Naive thymus-derived CD4-positive, alpha-beta T cell (primary cell): ENCODE data around the gene LRRC56. TPM values are rescaled to one million over a fixed set of nuclear protein-coding genes. Genes with fewer than 3 reads are reported as not detected.

Experiments
- ATAC-seq: fragments of 150-1000 bp; cut with Tn5 transposase; 2 replicates; pipeline ENCODE4 v1.10.0; 2021; ENCODE audit warnings: mild to moderate bottlenecking, moderate library complexity
- CTCF ChIA-PET: fragments of 350-600 bp; sonication (Branson Sonifier 250); formaldehyde crosslinking; loops from one replicate; lab custom pipeline; 2021; ENCODE audit warnings: antibody characterized with exemption; lab: Charles Lee
- POLR2A ChIA-PET: fragments of 350-600 bp; sonication (Branson Sonifier 250); formaldehyde crosslinking; loops from one replicate; lab custom pipeline; 2021; ENCODE audit warnings: antibody characterized with exemption, inconsistent platforms; lab: Charles Lee
- DNase-seq, 9 donors: peaks; one replicate each; pipeline versions ENCODE4 v3.0.0 to v3.0.0-alpha.2; 2020 to 2022; ENCODE audit warnings: mixed read lengths in 1 of 9
- H3K27ac ChIP-seq: one replicate; pipeline ENCODE4 v1.7.0; 2013; ENCODE audit warnings: mild to moderate bottlenecking, low read depth, low read length, moderate library complexity
- H3K27me3 ChIP-seq, 2 donors: one replicate each; pipeline ENCODE4 v1.7.0; 2013; ENCODE audit warnings: low read length in 2 of 2, mild to moderate bottlenecking in 2 of 2, moderate library complexity in 2 of 2; ENCODE audit not compliant: control insufficient read depth in 2 of 2, insufficient read depth in 2 of 2
- H3K36me3 ChIP-seq, 3 experiments: 1 replicate in 2 of 3; 2 replicates in 1 of 3; pipeline ENCODE4 v1.7.0; 2013; ENCODE audit warnings: low read length in 3 of 3, mild to moderate bottlenecking in 3 of 3, moderate library complexity in 1 of 3; ENCODE audit not compliant: insufficient read depth in 3 of 3, control insufficient read depth in 2 of 3
- H3K4me1 ChIP-seq, 2 donors: one replicate each; pipeline ENCODE4 v1.7.0; 2013; ENCODE audit warnings: low read length in 2 of 2, mild to moderate bottlenecking in 2 of 2, moderate library complexity in 1 of 2; ENCODE audit not compliant: control insufficient read depth in 2 of 2, insufficient read depth in 2 of 2
- H3K4me3 ChIP-seq: 2 replicates; pipeline ENCODE4 v1.7.0; 2013; ENCODE audit warnings: mild to moderate bottlenecking, low read length
- H3K9me3 ChIP-seq, 3 experiments: 1 replicate in 2 of 3; 2 replicates in 1 of 3; pipeline ENCODE4 v1.7.0; 2013; ENCODE audit warnings: low read length in 3 of 3; ENCODE audit not compliant: control insufficient read depth in 2 of 3
- H3K27ac Mint-ChIP-seq, 9 donors: one replicate each; pipeline ENCODE4 v1.8.0; 2020 to 2022; ENCODE audit warnings: mixed read lengths in 9 of 9, mild to moderate bottlenecking in 8 of 9, moderate library complexity in 5 of 9, inconsistent platforms in 2 of 9
- H3K27me3 Mint-ChIP-seq, 5 donors: one replicate each; pipeline ENCODE4 v1.8.0; 2021 to 2022; ENCODE audit warnings: mixed read lengths in 5 of 5, mild to moderate bottlenecking in 1 of 5
- H3K36me3 Mint-ChIP-seq, 5 donors: one replicate each; pipeline ENCODE4 v1.8.0; 2020 to 2022; ENCODE audit warnings: mixed read lengths in 5 of 5, mild to moderate bottlenecking in 3 of 5, inconsistent platforms in 1 of 5
- H3K4me1 Mint-ChIP-seq, 7 donors: one replicate each; pipeline ENCODE4 v1.8.0; 2020 to 2022; ENCODE audit warnings: mixed read lengths in 7 of 7, mild to moderate bottlenecking in 3 of 7, inconsistent platforms in 1 of 7
- H3K4me3 Mint-ChIP-seq, 10 donors: one replicate each; pipeline ENCODE4 v1.8.0; 2020 to 2022; ENCODE audit warnings: mild to moderate bottlenecking in 10 of 10, mixed read lengths in 10 of 10, moderate library complexity in 6 of 10, inconsistent platforms in 2 of 10
- H3K9me3 Mint-ChIP-seq, 11 donors: one replicate each; pipeline ENCODE4 v1.8.0; 2020 to 2022; ENCODE audit warnings: mixed read lengths in 11 of 11, mild to moderate bottlenecking in 4 of 11, inconsistent platforms in 1 of 11, moderate library complexity in 1 of 11
- intact Hi-C, 2 donors: fragments of 100-400 bp; cut with micrococcal nuclease; formaldehyde crosslinking; loops; one replicate each; pipeline ENCODE4 v1.15.1; 2023
- polyA plus RNA-seq, 2 donors: library from polyadenylated mRNA; unstranded; fragments of 300-500 nt; fragmentation: Illumina TruSeq; gene quantifications; one replicate each; pipeline ENCODE4 v1.2.3, GENCODE V29; 2021
- total RNA-seq, 6 experiments: library from RNA in 5 of 6; stranded (reverse) in 5 of 6; gene quantifications; 1 replicate in 5 of 6; 2 replicates in 1 of 6; pipeline ENCODE4 v1.2.3 and lab custom pipeline; 2021 to 2026

Gene LRRC56
- total and polyA plus RNA-seq, 7 experiments from 2014 or later = 0.35 to 5.1 (median 3.1) TPM

- no peaks in the 10 kb centered on the region for H3K36me3 Mint-ChIP-seq
- H3K27ac Mint-ChIP-seq = peak overlapping the region in 1 of 9 donors; percentile 72
- no peaks in the 10 kb centered on the region for H3K36me3 ChIP-seq
- ChIA-PET POLR2A (interaction anchor here (0.9 to 1.0 kb wide), 2 partner anchors 19 to 38 kb away, joined by 3 to 4 read pairs; no protein-coding TSS in a partner anchor), CTCF (no interaction called here)
- peaks cover 0 to 10% (median 0%) of the 10 kb centered on the region in 7 donors for H3K4me1 Mint-ChIP-seq
- intact Hi-C loops = no loop called here
- no peak overlapping the region for H3K4me3 Mint-ChIP-seq
- H3K27ac ChIP-seq = no peak overlapping the region
- no peaks in the 10 kb centered on the region for H3K27me3 Mint-ChIP-seq
- no peaks in the 10 kb centered on the region for H3K27me3 ChIP-seq
- peaks cover 7 to 13% of the 10 kb centered on the region in 2 donors for H3K4me1 ChIP-seq
- ATAC-seq (no peak), DNase-seq (no peak)
- no peaks in the 10 kb centered on the region for H3K9me3 Mint-ChIP-seq
- no peak overlapping the region for H3K4me3 ChIP-seq
- H3K9me3 ChIP-seq = no peaks in the 10 kb centered on the region
These were observed 12.9 kb downstream of the LRRC56 start for GRCh38 chr11:550021-550745.

GRCh38 chr11:550746-551085, 13.4 kb downstream of the LRRC56 start:
- CTCF ChIA-PET = no interaction called here
- H3K27me3 ChIP-seq = no peaks in the 10 kb centered on the region

GRCh38 chr11:551131-551530, 13.8 kb downstream of the LRRC56 start:
- no peaks in the 10 kb centered on the region for H3K27me3 Mint-ChIP-seq
- no peak overlapping the region for H3K27ac Mint-ChIP-seq
- CTCF ChIA-PET = no interaction called here
- no peak for ATAC-seq
- no peaks in the 10 kb centered on the region for H3K36me3 ChIP-seq
- POLR2A ChIA-PET = interaction anchor here (0.9 to 9.5 kb wide), 6 partner anchors 9 to 173 kb away, joined by 3 to 68 read pairs (median 4); partner anchors contain the start of genes CDHR5, LMNTD2 and PHRF1
- DNase-seq = no peak
- no peak overlapping the region for H3K27ac ChIP-seq
- H3K9me3 Mint-ChIP-seq = no peaks in the 10 kb centered on the region
- H3K9me3 ChIP-seq = no peaks in the 10 kb centered on the region
- H3K4me3 ChIP-seq = no peak overlapping the region
- H3K27me3 ChIP-seq = no peaks in the 10 kb centered on the region
- H3K4me1 Mint-ChIP-seq = peaks cover 0 to 10% (median 0%) of the 10 kb centered on the region in 7 donors
- H3K36me3 Mint-ChIP-seq = no peaks in the 10 kb centered on the region
- intact Hi-C loops = no loop called here
- no peak overlapping the region for H3K4me3 Mint-ChIP-seq
- peaks cover 7 to 13% of the 10 kb centered on the region in 2 donors for H3K4me1 ChIP-seq

More at GRCh38 chr11:550746-551085, 13.4 kb downstream of the LRRC56 start:
- H3K4me3 ChIP-seq = no peak overlapping the region
- H3K4me1 ChIP-seq = peaks cover 7 to 13% of the 10 kb centered on the region in 2 donors
- no peaks in the 10 kb centered on the region for H3K9me3 ChIP-seq
- ATAC-seq (no peak), DNase-seq (no peak)
- intact Hi-C loops = no loop called here
- no peaks in the 10 kb centered on the region for H3K36me3 ChIP-seq
- Mint-ChIP-seq H3K27ac (no peak overlapping the region), H3K4me3 (no peak overlapping the region), H3K4me1 (peaks cover 0 to 10% (median 0%) of the 10 kb centered on the region in 7 donors), H3K27me3 (no peaks in the 10 kb centered on the region), H3K9me3 (no peaks in the 10 kb centered on the region), H3K36me3 (no peaks in the 10 kb centered on the region)
- POLR2A ChIA-PET = interaction anchor here (0.9 to 1.1 kb wide), 4 partner anchors 10 to 74 kb away, joined by 3 to 4 read pairs (median 4); partner anchors contain the start of genes CDHR5 and LMNTD2
- no peak overlapping the region for H3K27ac ChIP-seq

GRCh38 chr11:551596-551995, 14.3 kb downstream of the LRRC56 start:
- CTCF ChIA-PET = no interaction called here
- no peak for DNase-seq
- Histone ChIP-seq H3K36me3 (no peaks in the 10 kb centered on the region), H3K9me3 (no peaks in the 10 kb centered on the region), H3K27me3 (no peaks in the 10 kb centered on the region), H3K27ac (no peak overlapping the region), H3K4me1 (peaks cover 7 to 13% of the 10 kb centered on the region in 2 donors), H3K4me3 (no peak overlapping the region)
- peaks cover 0 to 4% (median 0%) of the 10 kb centered on the region in 5 donors for H3K27me3 Mint-ChIP-seq
- no peaks in the 10 kb centered on the region for H3K36me3 Mint-ChIP-seq
- H3K9me3 Mint-ChIP-seq = no peaks in the 10 kb centered on the region
- intact Hi-C loops = no loop called here
- H3K4me1 Mint-ChIP-seq = peaks cover 0 to 7% (median 0%) of the 10 kb centered on the region in 7 donors
- POLR2A ChIA-PET = interaction anchor here (0.7 to 9.5 kb wide), 5 partner anchors 9 to 173 kb away, joined by 3 to 68 read pairs (median 4); partner anchors contain the start of genes CDHR5, LMNTD2 and PHRF1
- H3K27ac Mint-ChIP-seq = no peak overlapping the region
- no peak for ATAC-seq
- H3K4me3 Mint-ChIP-seq = no peak overlapping the region

- Histone ChIP-seq H3K27me3 (no peaks in the 10 kb centered on the region), H3K9me3 (no peaks in the 10 kb centered on the region), H3K4me1 (peaks cover 7 to 13% of the 10 kb centered on the region in 2 donors), H3K27ac (no peak overlapping the region), H3K36me3 (no peaks in the 10 kb centered on the region), H3K4me3 (no peak overlapping the region)
- POLR2A ChIA-PET = interaction anchor here (0.9 to 9.5 kb wide), 6 partner anchors 17 to 171 kb away, joined by 3 to 68 read pairs (median 5); partner anchors contain the start of genes DEAF1, HRAS, LRRC56 and PHRF1
- H3K4me3 Mint-ChIP-seq = peak overlapping the region in 4 of 10 donors; percentile 38 to 69 (median 46)
- H3K9me3 Mint-ChIP-seq = no peaks in the 10 kb centered on the region
- H3K27me3 Mint-ChIP-seq = peaks cover 0 to 18% (median 0%) of the 10 kb centered on the region in 5 donors
- intact Hi-C loops = no loop called here
- ATAC-seq (no peak), DNase-seq (no peak)
- H3K27ac Mint-ChIP-seq = peak overlapping the region in 1 of 9 donors; percentile 4
- CTCF ChIA-PET = interaction anchor here (2.2 to 5.6 kb wide), 3 partner anchors 22 to 174 kb away, joined by 8 to 41 read pairs (median 28); partner anchors contain the start of gene PHRF1
- peaks cover 0 to 5% (median 3%) of the 10 kb centered on the region in 7 donors for H3K4me1 Mint-ChIP-seq
- no peaks in the 10 kb centered on the region for H3K36me3 Mint-ChIP-seq
These were observed 16.0 kb downstream of the LRRC56 start for GRCh38 chr11:553083-553987.

GRCh38 chr11:553988-554340, 16.6 kb downstream of the LRRC56 start:
- no peak overlapping the region for H3K27ac ChIP-seq
- H3K36me3 ChIP-seq = no peaks in the 10 kb centered on the region
- Mint-ChIP-seq H3K27ac (no peak overlapping the region), H3K9me3 (no peaks in the 10 kb centered on the region), H3K4me1 (peaks cover 0 to 5% (median 3%) of the 10 kb centered on the region in 7 donors), H3K36me3 (no peaks in the 10 kb centered on the region), H3K27me3 (peaks cover 0 to 18% (median 0%) of the 10 kb centered on the region in 5 donors), H3K4me3 (peak overlapping the region in 1 of 10 donors; percentile 69)
- CTCF ChIA-PET = interaction anchor here (1.1 to 5.6 kb wide), 5 partner anchors 12 to 173 kb away, joined by 3 to 41 read pairs (median 8); partner anchors contain the start of gene PHRF1
- ATAC-seq (no peak), DNase-seq (no peak)
- intact Hi-C loops = loop anchor here in 1 of 2 donors (2.0 kb wide), 2 partner anchors 63 to 169 kb away; no protein-coding TSS in a partner anchor
- POLR2A ChIA-PET = interaction anchor here (0.9 to 9.5 kb wide), 8 partner anchors 15 to 170 kb away, joined by 3 to 68 read pairs (median 5); partner anchors contain the start of genes HRAS, LRRC56 and PHRF1
- H3K4me3 ChIP-seq = no peak overlapping the region
- peaks cover 7 to 13% of the 10 kb centered on the region in 2 donors for H3K4me1 ChIP-seq
- H3K27me3 ChIP-seq = no peaks in the 10 kb centered on the region
- no peaks in the 10 kb centered on the region for H3K9me3 ChIP-seq
